Hepatocyte (in vitro differentiated cells): ENCODE measurements around the gene PDZK1IP1.
"Not testable (repeated sequence)": the region's sequence is repeated elsewhere in the genome, so short reads cannot be mapped to it uniquely, and the experiment has no call there.

Experiments
- EZH2 ChIP-seq: fragments of 200-600 bp; sonication (generic); IDR thresholded peaks from 2 replicates; pipeline ENCODE4 v1.6.1; 2016; ENCODE audit warnings: antibody characterized with exemption, mild to moderate bottlenecking, borderline replicate concordance
- EZH2phosphoT487 ChIP-seq: fragments of 200-600 bp; sonication (generic); IDR thresholded peaks from one replicate; pipeline ENCODE4 v1.6.1; 2018; ENCODE audit warnings: antibody characterized with exemption, mild to moderate bottlenecking, low read depth, moderate library complexity; ENCODE audit not compliant: unreplicated experiment, severe bottlenecking
- TF ChIP-seq, protein P1 (sequence below): fragments of 200-600 bp; sonication (generic); IDR thresholded peaks from 2 replicates; pipeline ENCODE4 v1.5.1; 2016; ENCODE audit warnings: antibody characterized with exemption, mild to moderate bottlenecking; ENCODE audit not compliant: poor library complexity

DNA sequence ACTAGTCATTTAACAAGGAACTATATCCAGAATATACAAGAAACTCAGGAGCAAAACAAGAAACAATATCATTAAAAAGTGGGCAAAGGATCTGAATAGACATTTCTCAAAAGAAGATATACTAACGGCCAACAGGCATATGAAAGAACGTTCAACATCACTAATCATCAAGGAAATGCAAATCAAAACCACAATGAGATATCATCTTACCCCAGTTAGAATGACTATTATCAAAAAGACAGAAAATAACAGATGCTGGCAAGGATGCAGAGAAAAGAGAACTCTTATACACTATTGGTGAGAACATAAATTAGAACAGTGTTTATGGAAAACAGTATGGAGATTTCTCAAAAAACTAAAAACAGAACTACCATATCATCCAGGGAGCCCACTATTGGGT, 13.7 kb upstream of the PDZK1IP1 start:
- TF ChIP-seq, protein P1, sequence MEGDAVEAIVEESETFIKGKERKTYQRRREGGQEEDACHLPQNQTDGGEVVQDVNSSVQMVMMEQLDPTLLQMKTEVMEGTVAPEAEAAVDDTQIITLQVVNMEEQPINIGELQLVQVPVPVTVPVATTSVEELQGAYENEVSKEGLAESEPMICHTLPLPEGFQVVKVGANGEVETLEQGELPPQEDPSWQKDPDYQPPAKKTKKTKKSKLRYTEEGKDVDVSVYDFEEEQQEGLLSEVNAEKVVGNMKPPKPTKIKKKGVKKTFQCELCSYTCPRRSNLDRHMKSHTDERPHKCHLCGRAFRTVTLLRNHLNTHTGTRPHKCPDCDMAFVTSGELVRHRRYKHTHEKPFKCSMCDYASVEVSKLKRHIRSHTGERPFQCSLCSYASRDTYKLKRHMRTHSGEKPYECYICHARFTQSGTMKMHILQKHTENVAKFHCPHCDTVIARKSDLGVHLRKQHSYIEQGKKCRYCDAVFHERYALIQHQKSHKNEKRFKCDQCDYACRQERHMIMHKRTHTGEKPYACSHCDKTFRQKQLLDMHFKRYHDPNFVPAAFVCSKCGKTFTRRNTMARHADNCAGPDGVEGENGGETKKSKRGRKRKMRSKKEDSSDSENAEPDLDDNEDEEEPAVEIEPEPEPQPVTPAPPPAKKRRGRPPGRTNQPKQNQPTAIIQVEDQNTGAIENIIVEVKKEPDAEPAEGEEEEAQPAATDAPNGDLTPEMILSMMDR, result not testable (repeated sequence)
- TF ChIP-seq EZH2, EZH2phosphoT487: not testable (repeated sequence)
